OCI-LY1 (cell line): Measurements from ENCODE around the gene STARD7.
"Not testable (repeated sequence)": the region's sequence is repeated elsewhere in the genome, so short reads cannot be mapped to it uniquely, and the experiment has no call there.

Source experiments
- H2AFZ ChIP-seq: fragments of 200-600 bp; sonication (generic), shearing (Covaris generic); 2 replicates; pipeline ENCODE4 v1.6.0; 2014; ENCODE audit warnings: antibody characterized with exemption, mild to moderate bottlenecking, low read length
- H3F3A ChIP-seq: fragments of 200-600 bp; sonication (generic), shearing (Covaris generic); 2 replicates; pipeline ENCODE4 v1.6.0; 2014; ENCODE audit warnings: mild to moderate bottlenecking, antibody characterized with exemption, low read length, moderate library complexity; ENCODE audit not compliant: insufficient read depth
- H3K27ac ChIP-seq: fragments of 200-600 bp; sonication (generic); 2 replicates; pipeline ENCODE4 v1.5.1; 2014; ENCODE audit warnings: low read length, mixed run types, mild to moderate bottlenecking, low read depth; ENCODE audit not compliant: poor library complexity, severe bottlenecking
- H3K27me3 ChIP-seq: fragments of 200-600 bp; sonication (generic); 2 replicates; pipeline ENCODE4 v1.6.0; 2014; ENCODE audit warnings: antibody characterized with exemption, mild to moderate bottlenecking, low read length, moderate library complexity; ENCODE audit not compliant: insufficient read depth
- H3K36me3 ChIP-seq: fragments of 200-600 bp; sonication (generic); 2 replicates; pipeline ENCODE4 v1.6.1; 2014; ENCODE audit warnings: mild to moderate bottlenecking, antibody characterized with exemption, low read length, moderate library complexity, mixed read lengths; ENCODE audit not compliant: insufficient read depth
- H3K4me1 ChIP-seq: fragments of 200-600 bp; sonication (generic); 2 replicates; pipeline ENCODE4 v1.5.1; 2014; ENCODE audit warnings: mild to moderate bottlenecking, low read length, moderate library complexity; ENCODE audit not compliant: insufficient read depth, severe bottlenecking
- H3K4me2 ChIP-seq: fragments of 200-600 bp; sonication (generic), shearing (Covaris generic); 2 replicates; pipeline ENCODE4 v1.6.1; 2014; ENCODE audit warnings: low read length
- H3K4me3 ChIP-seq: fragments of 200-600 bp; sonication (generic); 2 replicates; pipeline ENCODE4 v1.5.1; 2014; ENCODE audit warnings: low read length, low read depth, mild to moderate bottlenecking, mixed read lengths; ENCODE audit not compliant: poor library complexity, severe bottlenecking
- H3K79me2 ChIP-seq: fragments of 200-600 bp; shearing (Covaris generic); 2 replicates; pipeline ENCODE4 v1.6.1; 2016; ENCODE audit warnings: mixed run types, low read length, mixed read lengths; ENCODE audit not compliant: insufficient read depth
- H3K9ac ChIP-seq: fragments of 200-600 bp; sonication (generic), shearing (Covaris generic); 2 replicates; pipeline ENCODE4 v1.6.1; 2014; ENCODE audit warnings: mild to moderate bottlenecking, low read length, mixed read lengths
- H3K9me2 ChIP-seq: fragments of 200-600 bp; sonication (generic), shearing (Covaris generic); 2 replicates; pipeline ENCODE4 v1.6.1; 2014; ENCODE audit warnings: low read depth, mild to moderate bottlenecking, low read length, mixed read lengths
- H3K9me3 ChIP-seq: fragments of 200-600 bp; shearing (Covaris generic); 2 replicates; pipeline ENCODE4 v1.6.1; 2014; ENCODE audit warnings: low read length, mixed read lengths
- H4K20me1 ChIP-seq: fragments of 200-600 bp; sonication (generic), shearing (Covaris generic); 2 replicates; pipeline ENCODE4 v1.6.0; 2016; ENCODE audit warnings: mild to moderate bottlenecking, low read length; ENCODE audit not compliant: insufficient read depth
- CTCF ChIP-seq: fragments of 200-600 bp; sonication (generic), shearing (Covaris generic); IDR thresholded peaks from 2 replicates; pipeline ENCODE4 v1.5.1; 2017; ENCODE audit warnings: mild to moderate bottlenecking, antibody characterized with exemption, low read length, moderate library complexity, mixed read lengths
- EZH2 ChIP-seq: fragments of 200-600 bp; sonication (generic), shearing (Covaris generic); IDR thresholded peaks from 2 replicates; pipeline ENCODE4 v1.8.0; 2017; ENCODE audit warnings: borderline replicate concordance, mixed run types, mild to moderate bottlenecking, antibody characterized with exemption, low read length, moderate library complexity, mixed read lengths

The STARD7 gene

GRCh38 chr2:96161898-96162297, 46.7 kb downstream of the STARD7 start:
- no peaks in the 10 kb centered on the region for H3K9me3 ChIP-seq
- TF ChIP-seq EZH2 (no peak), CTCF (no peak)
- peaks cover 6% of the 10 kb centered on the region; the same call in 1 of the 2 replicates for H3K36me3 ChIP-seq
- no peaks in the 10 kb centered on the region for H3K9me2 ChIP-seq
- peaks cover 4% of the 10 kb centered on the region; the same call in 1 of the 2 replicates for H3F3A ChIP-seq
- H3K79me2 ChIP-seq: no peaks in the 10 kb centered on the region
- peak overlapping the region; percentile 90 for H3K27ac ChIP-seq
- no peak overlapping the region for H2AFZ ChIP-seq
- H3K4me3 ChIP-seq: no peak overlapping the region
- no peaks in the 10 kb centered on the region for H3K27me3 ChIP-seq
- peaks cover 35% of the 10 kb centered on the region for H3K4me1 ChIP-seq
- no peak overlapping the region for H3K9ac ChIP-seq
- no peaks in the 10 kb centered on the region for H4K20me1 ChIP-seq
- H3K4me2 ChIP-seq: no peak overlapping the region

- not testable (repeated sequence) for H3K27me3 ChIP-seq, H2AFZ ChIP-seq, H3K9me3 ChIP-seq, H3K4me2 ChIP-seq, H4K20me1 ChIP-seq, H3K79me2 ChIP-seq, H3F3A ChIP-seq, H3K36me3 ChIP-seq, H3K9ac ChIP-seq, H3K9me2 ChIP-seq, H3K4me3 ChIP-seq, H3K27ac ChIP-seq
- peaks cover 35% of the 10 kb centered on the region for H3K4me1 ChIP-seq
Measured at GRCh38 chr2:96160366-96160765, 48.3 kb downstream of the STARD7 start.

- H3K9me3 ChIP-seq: no peaks in the 10 kb centered on the region
- no peak overlapping the region for H3K27ac ChIP-seq
- H3F3A ChIP-seq: peaks cover 4% of the 10 kb centered on the region; the same call in 1 of the 2 replicates
- H4K20me1 ChIP-seq: no peaks in the 10 kb centered on the region
- H3K27me3 ChIP-seq: no peaks in the 10 kb centered on the region
- no peak overlapping the region for H3K4me3 ChIP-seq
- H3K4me1 ChIP-seq: peaks cover 26% of the 10 kb centered on the region
- TF ChIP-seq CTCF (no peak), EZH2 (no peak)
- H3K9ac ChIP-seq: no peak overlapping the region
- no peaks in the 10 kb centered on the region for H3K79me2 ChIP-seq
- no peak overlapping the region for H2AFZ ChIP-seq
- no peaks in the 10 kb centered on the region for H3K9me2 ChIP-seq
- H3K36me3 ChIP-seq: peaks cover 6% of the 10 kb centered on the region; the same call in 1 of the 2 replicates
- no peak overlapping the region for H3K4me2 ChIP-seq
Measured at GRCh38 chr2:96159084-96159830, 49.4 kb downstream of the STARD7 start.

- peaks cover 19% of the 10 kb centered on the region for H3K4me1 ChIP-seq
- peaks cover 4% of the 10 kb centered on the region; the same call in 1 of the 2 replicates for H3F3A ChIP-seq
- H2AFZ ChIP-seq: no peak overlapping the region
- H3K4me3 ChIP-seq: no peak overlapping the region
- no peaks in the 10 kb centered on the region for H4K20me1 ChIP-seq
- H3K9me3 ChIP-seq: no peaks in the 10 kb centered on the region
- no peaks in the 10 kb centered on the region for H3K9me2 ChIP-seq
- H3K79me2 ChIP-seq: no peaks in the 10 kb centered on the region
- TF ChIP-seq CTCF (no peak), EZH2 (no peak)
- H3K36me3 ChIP-seq: peaks cover 6% of the 10 kb centered on the region; the same call in 1 of the 2 replicates
- no peak overlapping the region for H3K27ac ChIP-seq
- no peak overlapping the region for H3K4me2 ChIP-seq
- H3K9ac ChIP-seq: no peak overlapping the region
- H3K27me3 ChIP-seq: no peaks in the 10 kb centered on the region
Measured at GRCh38 chr2:96158554-96158940, 50.1 kb downstream of the STARD7 start.
